H1 (cell line): ENCODE results near the gene PC. TPM values are rescaled to one million over a fixed set of nuclear protein-coding genes. Genes with fewer than 3 reads are reported as not detected.
A peak's percentile ranks its signal among the peaks of the same experiment; 100 is the strongest.

Experiments
- CTCF ChIA-PET: fragments of 300-600 bp; sonication (Branson Sonifier 250); formaldehyde crosslinking; loops from one replicate; lab custom pipeline; 2021; ENCODE audit not compliant: partially characterized antibody; lab: Charles Lee
- POLR2A ChIA-PET: fragments of 300-600 bp; sonication (Branson Sonifier 250); formaldehyde crosslinking; loops from one replicate; lab custom pipeline; 2021; ENCODE audit warnings: inconsistent platforms; ENCODE audit not compliant: partially characterized antibody; lab: Charles Lee
- DNase-seq, 2 experiments: peaks; one replicate each; pipeline versions ENCODE4 v3.0.0 to v3.0.0-alpha.2; 2010 to 2022; ENCODE audit warnings: low spot score in 2 of 2, low read depth in 1 of 2, mixed read lengths in 1 of 2
- FAIRE-seq: peaks from 2 replicates; lab custom pipeline; 2011; peaks lifted over from hg19 to GRCh38; lab: Jason Lieb, UNC
- H2AFZ ChIP-seq: 2 replicates; pipeline ENCODE4 v1.8.1; 2012; ENCODE audit warnings: low read length, inconsistent platforms
- H2AK5ac ChIP-seq: 2 replicates; pipeline ENCODE4 v1.6.1; 2013; ENCODE audit warnings: low read depth, low read length
- H2BK120ac ChIP-seq: replicated peaks from 2 replicates; pipeline ENCODE3; 2013; ENCODE audit warnings: low read depth, low read length, inconsistent platforms
- H2BK12ac ChIP-seq: 2 replicates; pipeline ENCODE4 v1.6.1; 2013; ENCODE audit warnings: low read depth, low read length
- H2BK15ac ChIP-seq: 2 replicates; pipeline ENCODE4 v1.6.1; 2013; ENCODE audit warnings: low read length
- H2BK20ac ChIP-seq: 2 replicates; pipeline ENCODE4 v1.6.1; 2013; ENCODE audit warnings: low read length
- H2BK5ac ChIP-seq: 2 replicates; pipeline ENCODE4 v1.6.1; 2013; ENCODE audit warnings: low read depth, low read length
- H3K14ac ChIP-seq: 2 replicates; pipeline ENCODE4 v1.6.1; 2013; ENCODE audit warnings: inconsistent platforms; ENCODE audit not compliant: insufficient read length
- H3K18ac ChIP-seq: 2 replicates; pipeline ENCODE4 v1.6.1; 2013; ENCODE audit warnings: low read length; ENCODE audit errors: extremely low read depth
- H3K23ac ChIP-seq: 2 replicates; pipeline ENCODE4 v1.6.1; 2013; ENCODE audit warnings: inconsistent platforms; ENCODE audit not compliant: insufficient read length
- H3K23me2 ChIP-seq: 2 replicates; pipeline ENCODE4 v1.6.1; 2013; ENCODE audit warnings: low read depth, low read length
- H3K27ac ChIP-seq: 2 replicates; pipeline ENCODE4 v1.6.1; 2011; ENCODE audit warnings: low read depth, low read length, inconsistent platforms
- H3K27me3 ChIP-seq, 4 experiments: replicated peaks in 1 of 4; 1 replicate in 1 of 4; 2 replicates in 3 of 4; pipeline versions ENCODE4 v1.6.1 to v1.8.1; 2011 to 2013; ENCODE audit warnings: low read length in 3 of 4, mild to moderate bottlenecking in 3 of 4, inconsistent platforms in 2 of 4, mixed read lengths in 2 of 4, moderate library complexity in 1 of 4; ENCODE audit not compliant: control insufficient read depth in 3 of 4, insufficient read depth in 3 of 4; ENCODE audit errors: extremely low read depth in 1 of 4
- H3K36me3 ChIP-seq, 4 experiments: 2 replicates each; pipeline versions ENCODE4 v1.6.1 to v1.8.1; 2011 to 2013; ENCODE audit warnings: mild to moderate bottlenecking in 4 of 4, low read length in 3 of 4, moderate library complexity in 2 of 4, control low read depth in 1 of 4, inconsistent platforms in 1 of 4; ENCODE audit not compliant: insufficient read depth in 4 of 4, control insufficient read depth in 2 of 4
- H3K4ac ChIP-seq: replicated peaks from 2 replicates; pipeline ENCODE3; 2013; ENCODE audit warnings: low read length, low read depth, mixed read lengths, inconsistent platforms; ENCODE audit not compliant: insufficient read length
- H3K4me1 ChIP-seq, 4 experiments: replicated peaks in 1 of 4; 1 replicate in 1 of 4; 2 replicates in 3 of 4; pipeline versions ENCODE4 v1.6.1 to v1.8.1; 2011 to 2013; ENCODE audit warnings: low read length in 3 of 4, inconsistent platforms in 2 of 4, mixed read lengths in 1 of 4; ENCODE audit not compliant: insufficient read depth in 4 of 4, control insufficient read depth in 3 of 4
- H3K4me2 ChIP-seq, 2 experiments: 2 replicates each; pipeline versions ENCODE4 v1.6.1 to v1.8.1; 2011 to 2013; ENCODE audit warnings: low read depth in 2 of 2, low read length in 2 of 2, control low read depth in 1 of 2, inconsistent platforms in 1 of 2, mild to moderate bottlenecking in 1 of 2; ENCODE audit not compliant: insufficient read depth in 1 of 2
- H3K4me3 ChIP-seq, 4 experiments: fragments of 200-600, 300-600 bp in 1 of 4; sonication (generic), shearing (Covaris generic), sonication (Bioruptor Twin) in 1 of 4; 2 replicates each; pipeline versions ENCODE4 v1.5.1 to v1.8.1; 2011 to 2016; ENCODE audit warnings: low read length in 4 of 4, low read depth in 3 of 4, control low read depth in 2 of 4, inconsistent platforms in 2 of 4, mild to moderate bottlenecking in 2 of 4, mixed read lengths in 1 of 4, moderate library complexity in 1 of 4; ENCODE audit not compliant: insufficient read depth in 2 of 4; ENCODE audit errors: extremely low read depth in 1 of 4
- H3K56ac ChIP-seq: replicated peaks from 2 replicates; pipeline ENCODE3; 2013; ENCODE audit warnings: low read depth, mild to moderate bottlenecking, mixed read lengths, low read length, inconsistent platforms; ENCODE audit not compliant: insufficient read length
- H3K79me1 ChIP-seq: 2 replicates; pipeline ENCODE4 v1.6.1; 2013; ENCODE audit warnings: low read depth, low read length, control low read depth
- H3K79me2 ChIP-seq, 2 experiments: 2 replicates each; pipeline versions ENCODE4 v1.6.1 to v1.8.1; 2012 to 2013; ENCODE audit warnings: low read length in 2 of 2, mild to moderate bottlenecking in 2 of 2, inconsistent platforms in 1 of 2; ENCODE audit not compliant: insufficient read depth in 2 of 2, control insufficient read depth in 1 of 2
- H3K9ac ChIP-seq, 4 experiments: replicated peaks in 1 of 4; 1 replicate in 1 of 4; 2 replicates in 3 of 4; pipeline versions ENCODE4 v1.6.1 to v1.8.1; 2011 to 2013; ENCODE audit warnings: low read depth in 3 of 4, low read length in 3 of 4, control low read depth in 2 of 4, mild to moderate bottlenecking in 2 of 4, moderate library complexity in 2 of 4, inconsistent platforms in 1 of 4; ENCODE audit errors: extremely low read depth in 1 of 4
- H3K9me3 ChIP-seq, 2 experiments: 2 replicates each; pipeline versions ENCODE4 v1.6.1 to v1.8.1; 2012 to 2013; ENCODE audit warnings: mild to moderate bottlenecking in 2 of 2, moderate library complexity in 2 of 2, control low read depth in 1 of 2, inconsistent platforms in 1 of 2, low read depth in 1 of 2, low read length in 1 of 2, mixed read lengths in 1 of 2; ENCODE audit not compliant: insufficient read depth in 2 of 2
- H4K20me1 ChIP-seq, 2 experiments: replicated peaks in 1 of 2; 2 replicates each; pipeline versions ENCODE3 to v1.8.1; 2011 to 2013; ENCODE audit warnings: inconsistent platforms in 2 of 2, low read length in 2 of 2, mild to moderate bottlenecking in 1 of 2; ENCODE audit not compliant: insufficient read depth in 2 of 2, control insufficient read depth in 1 of 2
- H4K5ac ChIP-seq: 2 replicates; pipeline ENCODE4 v1.6.1; 2013; ENCODE audit warnings: low read length, low read depth, mixed read lengths, inconsistent platforms; ENCODE audit not compliant: insufficient read length
- H4K8ac ChIP-seq: 2 replicates; pipeline ENCODE4 v1.8.0; 2013; ENCODE audit warnings: mild to moderate bottlenecking, moderate library complexity, low read length, inconsistent platforms; ENCODE audit not compliant: insufficient read depth; ENCODE audit errors: extremely low read depth
- H4K91ac ChIP-seq: replicated peaks from 2 replicates; pipeline ENCODE3; 2013; ENCODE audit warnings: low read length, mixed read lengths, inconsistent platforms; ENCODE audit not compliant: insufficient read length
- BRCA1 ChIP-seq: IDR thresholded peaks from 2 replicates; pipeline ENCODE4 v1.6.1; 2012; ENCODE audit warnings: low read depth, low read length, improper control_type of control experiment
- CBX8 ChIP-seq: fragments of 300-800, 300-1000 bp; sonication (generic); IDR thresholded peaks from 2 replicates; pipeline ENCODE4 v1.7.1; 2016; ENCODE audit warnings: low read depth, low read length, borderline replicate concordance
- CHD1 ChIP-seq: IDR thresholded peaks from 2 replicates; pipeline ENCODE4 v1.6.1; 2012; ENCODE audit warnings: low read depth, low read length, improper control_type of control experiment
- CHD2 ChIP-seq: IDR thresholded peaks from 2 replicates; pipeline ENCODE4 v1.6.1; 2012; ENCODE audit warnings: low read length, improper control_type of control experiment
- CREB1 ChIP-seq: IDR thresholded peaks from 2 replicates; pipeline ENCODE4 v1.6.1; 2012; ENCODE audit warnings: inconsistent platforms
- FOSL1 ChIP-seq: IDR thresholded peaks from 2 replicates; pipeline ENCODE4 v1.6.1; 2011; ENCODE audit warnings: mild to moderate bottlenecking, low read depth, low read length, moderate library complexity; ENCODE audit not compliant: insufficient read depth
- POLR2AphosphoS5 ChIP-seq: IDR thresholded peaks from 2 replicates; pipeline ENCODE4 v1.6.1; 2011; ENCODE audit warnings: low read depth, low read length
- TAF1 ChIP-seq: IDR thresholded peaks from 2 replicates; pipeline ENCODE4 v1.6.1; 2011; ENCODE audit warnings: mild to moderate bottlenecking, low read depth, low read length
- WGBS, 2 experiments: shearing (Covaris generic) in 1 of 2; methylation state at CpG; one replicate each; pipeline versions ENCODE4 v1.1.6 to v1.1.7; 2013 to 2015; ENCODE audit warnings: low lambda C conversion rate in 2 of 2, mixed read lengths in 2 of 2, inconsistent platforms in 1 of 2, low coverage in 1 of 2, missing lambda C conversion rate in 1 of 2; ENCODE audit not compliant: insufficient replicate concordance in 2 of 2, insufficient coverage in 1 of 2, insufficient read length in 1 of 2; ENCODE audit errors: extremely low coverage in 1 of 2, missing lambda C conversion rate in 1 of 2; 5-methylcytosine and 5-hydroxymethylcytosine counted together
- polyA plus RNA-seq, 7 experiments: library from polyadenylated mRNA; depleted of rRNA in 3 of 7; stranded (reverse) in 5 of 7; unstranded in 2 of 7; fragments of >200 nt in 5 of 7; fragments of 200-250 nt in 2 of 7; gene quantifications; 1 replicate in 5 of 7; 2 replicates in 1 of 7; 4 replicates in 1 of 7; pipeline versions ENCODE4 v1.2.1 to v1.2.3, GENCODE V29; 2011 to 2013; ENCODE audit warnings: missing spikeins in 2 of 7, mixed read lengths in 2 of 7
- total RNA-seq: library from RNA; stranded (reverse); fragmentation: NEBNext Ultra II Directional; extraction: Animal tissue kit (Norgen Biotek cat#: 25700); gene quantifications from 2 replicates; pipeline ENCODE4 v1.2.1, GENCODE V29; 2021
- TF ChIP-seq, protein P1 (sequence below), 3 experiments: IDR thresholded peaks; 1 replicate in 2 of 3; 2 replicates in 1 of 3; pipeline versions ENCODE4 v1.5.1 to v1.6.1; 2011; ENCODE audit warnings: low read length in 3 of 3, mild to moderate bottlenecking in 3 of 3, inconsistent platforms in 2 of 3, low read depth in 1 of 3, moderate library complexity in 1 of 3; ENCODE audit not compliant: insufficient read depth in 1 of 3; ENCODE audit errors: control extremely low read depth in 1 of 3
- TF ChIP-seq, protein P2 (sequence below): IDR thresholded peaks from 2 replicates; pipeline ENCODE4 v1.6.1; 2011; ENCODE audit warnings: low read length, improper control_type of control experiment

The PC gene
- total and polyA plus RNA-seq, 2 of the 8 experiments (the other 6 are each of a cell fraction or from before 2014, with no cell fraction given): 11.5 to 27.5 TPM

DNA sequence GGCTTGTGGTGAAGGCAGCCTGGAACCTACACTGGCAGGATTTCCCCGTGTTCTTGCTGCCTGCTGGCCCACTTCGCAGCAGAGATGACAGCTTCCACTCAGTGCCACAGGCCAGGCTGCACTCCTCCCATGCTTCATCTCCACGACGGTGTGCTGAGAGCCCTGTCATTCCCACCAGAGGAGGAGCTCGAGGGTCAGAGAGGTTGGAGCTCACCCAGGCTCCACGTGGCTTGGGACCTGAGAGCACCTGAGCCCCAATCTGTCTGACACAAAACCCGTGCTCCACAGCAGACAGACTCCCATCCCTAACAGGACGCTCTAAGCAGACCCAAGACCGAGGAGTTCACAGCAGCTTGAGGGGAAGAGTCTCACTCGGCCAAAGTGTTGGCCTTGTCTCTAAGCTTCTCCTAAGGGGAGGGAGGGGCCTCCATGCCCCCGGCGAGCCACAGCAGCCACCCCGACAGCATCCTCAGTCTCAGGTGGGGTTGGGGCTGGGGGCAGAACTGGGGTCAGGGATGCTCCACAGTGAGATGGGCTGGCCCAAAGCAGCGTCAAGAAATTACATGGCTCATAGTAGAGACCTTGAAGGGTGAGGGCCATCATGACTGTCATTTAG is 90.7 kb downstream of the PC start:
- no peak overlapping the region for H3K4me3 ChIP-seq
- H2BK20ac ChIP-seq: no peak overlapping the region
- no peak overlapping the region for H4K8ac ChIP-seq
- no peak overlapping the region for H3K23ac ChIP-seq
- no peak overlapping the region for H2BK120ac ChIP-seq
- peaks cover 0 to 2% of the 10 kb centered on the region in 2 experiments for H4K20me1 ChIP-seq
- no peak overlapping the region for H3K4ac ChIP-seq
- FAIRE-seq (no peak), DNase-seq (no peak)
- 0 out of 2 replicates have a peak overlapping the region, but pooled peaks have one; percentile 72 for H2BK15ac ChIP-seq
- H2BK12ac ChIP-seq: no peak overlapping the region
- H2BK5ac ChIP-seq: no peak overlapping the region
- no peak overlapping the region for H3K4me2 ChIP-seq
- 82% methylated on average over 11 of the region's 14 CpGs; no CpG with 5 or more reads in 1 of the 2 experiments for WGBS, 2 experiments
- peaks cover 0 to 2% (median 0%) of the 10 kb centered on the region in 4 experiments; a peak in 1 of 8 replicates for H3K36me3 ChIP-seq
- H3K18ac ChIP-seq: no peak overlapping the region
- no peak overlapping the region for H4K91ac ChIP-seq
- H3K27ac ChIP-seq: no peak overlapping the region
- no peak overlapping the region for H2AK5ac ChIP-seq
- H3K23me2 ChIP-seq: no peaks in the 10 kb centered on the region
- H4K5ac ChIP-seq: no peak overlapping the region
- ChIA-PET POLR2A (interaction anchor here (0.7 to 2.4 kb wide), 8 partner anchors 10 to 533 kb away, joined by 3 to 7 read pairs (median 6); partner anchors contain the start of gene RCE1), CTCF (interaction anchor here (0.8 to 13.8 kb wide), 12 partner anchors 9 to 182 kb away, joined by 3 to 199 read pairs (median 6); partner anchors contain the start of genes C11orf86 and RCE1)
- no peaks in the 10 kb centered on the region for H3K79me2 ChIP-seq
- H3K9ac ChIP-seq: no peak overlapping the region
- H3K79me1 ChIP-seq: no peaks in the 10 kb centered on the region
- no peak overlapping the region for H3K14ac ChIP-seq
- no peaks in the 10 kb centered on the region for H3K27me3 ChIP-seq
- H2AFZ ChIP-seq: no peak overlapping the region
- peaks cover 0 to 12% (median 2%) of the 10 kb centered on the region in 4 experiments; a peak in 5 of 7 replicates for H3K4me1 ChIP-seq
- H3K56ac ChIP-seq: no peak overlapping the region
- no peaks in the 10 kb centered on the region for H3K9me3 ChIP-seq
- TF ChIP-seq, protein P1, sequence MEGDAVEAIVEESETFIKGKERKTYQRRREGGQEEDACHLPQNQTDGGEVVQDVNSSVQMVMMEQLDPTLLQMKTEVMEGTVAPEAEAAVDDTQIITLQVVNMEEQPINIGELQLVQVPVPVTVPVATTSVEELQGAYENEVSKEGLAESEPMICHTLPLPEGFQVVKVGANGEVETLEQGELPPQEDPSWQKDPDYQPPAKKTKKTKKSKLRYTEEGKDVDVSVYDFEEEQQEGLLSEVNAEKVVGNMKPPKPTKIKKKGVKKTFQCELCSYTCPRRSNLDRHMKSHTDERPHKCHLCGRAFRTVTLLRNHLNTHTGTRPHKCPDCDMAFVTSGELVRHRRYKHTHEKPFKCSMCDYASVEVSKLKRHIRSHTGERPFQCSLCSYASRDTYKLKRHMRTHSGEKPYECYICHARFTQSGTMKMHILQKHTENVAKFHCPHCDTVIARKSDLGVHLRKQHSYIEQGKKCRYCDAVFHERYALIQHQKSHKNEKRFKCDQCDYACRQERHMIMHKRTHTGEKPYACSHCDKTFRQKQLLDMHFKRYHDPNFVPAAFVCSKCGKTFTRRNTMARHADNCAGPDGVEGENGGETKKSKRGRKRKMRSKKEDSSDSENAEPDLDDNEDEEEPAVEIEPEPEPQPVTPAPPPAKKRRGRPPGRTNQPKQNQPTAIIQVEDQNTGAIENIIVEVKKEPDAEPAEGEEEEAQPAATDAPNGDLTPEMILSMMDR (IDR thresholded peaks at IDR 0.05; ENCODE audit: control extremely low read depth in 1 of 3, insufficient read depth in 1 of 3, low read depth in 1 of 3, low read length in 3 of 3): peak in 1 of 3 experiments; percentile 31; a peak in 2 of 4 replicates
- TF ChIP-seq FOSL1: no peak
- TF ChIP-seq CHD2: no peak
- TF ChIP-seq, protein P2, sequence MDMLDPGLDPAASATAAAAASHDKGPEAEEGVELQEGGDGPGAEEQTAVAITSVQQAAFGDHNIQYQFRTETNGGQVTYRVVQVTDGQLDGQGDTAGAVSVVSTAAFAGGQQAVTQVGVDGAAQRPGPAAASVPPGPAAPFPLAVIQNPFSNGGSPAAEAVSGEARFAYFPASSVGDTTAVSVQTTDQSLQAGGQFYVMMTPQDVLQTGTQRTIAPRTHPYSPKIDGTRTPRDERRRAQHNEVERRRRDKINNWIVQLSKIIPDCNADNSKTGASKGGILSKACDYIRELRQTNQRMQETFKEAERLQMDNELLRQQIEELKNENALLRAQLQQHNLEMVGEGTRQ: no peak
- no peak for TF ChIP-seq CHD1
- TF ChIP-seq TAF1: no peak
- no peak for TF ChIP-seq POLR2AphosphoS5
- TF ChIP-seq CBX8: no peak
- no peak for TF ChIP-seq BRCA1
- no peak for TF ChIP-seq CREB1
